Type B pancreatic cell (in vitro differentiated cells): ENCODE data around the gene CSNK1A1L. TPM values are rescaled to one million over a fixed set of nuclear protein-coding genes. Genes with fewer than 3 reads are reported as not detected.

ENCODE experiments used
- DNase-seq: peaks from one replicate; pipeline ENCODE4 v3.0.0; 2021; ENCODE audit warnings: mixed read lengths; ENCODE audit not compliant: unreplicated experiment; ENCODE audit errors: extremely low spot score
- H3K27ac Mint-ChIP-seq: 2 replicates; pipeline ENCODE4 v1.8.0; 2021; ENCODE audit warnings: mild to moderate bottlenecking, mixed read lengths
- H3K27me3 Mint-ChIP-seq: 2 replicates; pipeline ENCODE4 v1.8.0; 2021; ENCODE audit warnings: mixed read lengths
- H3K36me3 Mint-ChIP-seq: 2 replicates; pipeline ENCODE4 v1.8.0; 2021; ENCODE audit warnings: mixed read lengths
- H3K4me1 Mint-ChIP-seq: one replicate; pipeline ENCODE4 v1.8.0; 2021; ENCODE audit warnings: mixed read lengths; ENCODE audit not compliant: unreplicated experiment
- H3K4me3 Mint-ChIP-seq: 2 replicates; pipeline ENCODE4 v1.8.0; 2021; ENCODE audit warnings: mild to moderate bottlenecking, mixed read lengths
- H3K9me3 Mint-ChIP-seq: 2 replicates; pipeline ENCODE4 v1.8.0; 2021; ENCODE audit warnings: mixed read lengths
- long read RNA-seq: library from polyadenylated mRNA; unstranded; transcript quantifications from one replicate; pipeline ENCODE4 v2.0.0, GENCODE V29; 2020
- total RNA-seq: library from RNA; stranded (reverse); gene quantifications from 2 replicates; pipeline ENCODE4 v1.2.1, GENCODE V29; 2021; ENCODE audit warnings: low replicate concordance
- TF ChIP-seq, protein P1 (sequence below): fragments of 200-600 bp; sonication (generic); conservative IDR thresholded peaks from 2 replicates; pipeline ENCODE4 v1.5.0; 2021; ENCODE audit warnings: antibody characterized with exemption, mild to moderate bottlenecking

The CSNK1A1L gene
- not detected in 2 replicates for total RNA-seq
- long read RNA-seq: 0 reads

DNA sequence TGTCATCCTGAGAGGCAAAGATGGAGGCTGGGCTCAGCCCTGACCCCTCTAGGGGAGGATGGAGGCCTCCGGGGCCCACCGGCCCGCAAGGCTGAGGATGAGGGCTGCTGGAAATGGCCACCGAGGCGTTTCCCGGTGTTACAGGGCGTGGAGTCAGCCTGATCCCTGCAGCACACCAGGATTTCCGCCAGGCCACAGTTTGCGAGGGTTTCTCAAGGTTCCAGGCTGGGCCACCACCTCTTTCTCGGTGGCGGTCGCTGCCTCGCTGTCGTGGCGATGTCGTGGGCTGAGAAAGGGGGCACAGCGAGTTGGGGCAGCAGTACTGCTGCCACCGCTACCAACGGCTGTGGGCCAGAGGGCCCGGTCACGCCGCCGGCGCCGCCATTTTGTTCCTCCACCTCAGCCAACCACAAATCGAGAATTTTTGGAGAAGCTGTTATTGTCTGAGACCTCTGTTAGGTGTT lies at the start of gene CSNK1A1L:
CSNK1A1L (minus strand) TSS at position 414 of the 464 bp plus-strand sequence; CDS start at position 6, 408 bp downstream.
- H3K9me3 Mint-ChIP-seq: no peaks in the 10 kb centered on the region
- no peaks in the 10 kb centered on the region for H3K36me3 Mint-ChIP-seq
- H3K4me3 Mint-ChIP-seq: no peak within 1 kb of the TSS
- TF ChIP-seq, protein P1, sequence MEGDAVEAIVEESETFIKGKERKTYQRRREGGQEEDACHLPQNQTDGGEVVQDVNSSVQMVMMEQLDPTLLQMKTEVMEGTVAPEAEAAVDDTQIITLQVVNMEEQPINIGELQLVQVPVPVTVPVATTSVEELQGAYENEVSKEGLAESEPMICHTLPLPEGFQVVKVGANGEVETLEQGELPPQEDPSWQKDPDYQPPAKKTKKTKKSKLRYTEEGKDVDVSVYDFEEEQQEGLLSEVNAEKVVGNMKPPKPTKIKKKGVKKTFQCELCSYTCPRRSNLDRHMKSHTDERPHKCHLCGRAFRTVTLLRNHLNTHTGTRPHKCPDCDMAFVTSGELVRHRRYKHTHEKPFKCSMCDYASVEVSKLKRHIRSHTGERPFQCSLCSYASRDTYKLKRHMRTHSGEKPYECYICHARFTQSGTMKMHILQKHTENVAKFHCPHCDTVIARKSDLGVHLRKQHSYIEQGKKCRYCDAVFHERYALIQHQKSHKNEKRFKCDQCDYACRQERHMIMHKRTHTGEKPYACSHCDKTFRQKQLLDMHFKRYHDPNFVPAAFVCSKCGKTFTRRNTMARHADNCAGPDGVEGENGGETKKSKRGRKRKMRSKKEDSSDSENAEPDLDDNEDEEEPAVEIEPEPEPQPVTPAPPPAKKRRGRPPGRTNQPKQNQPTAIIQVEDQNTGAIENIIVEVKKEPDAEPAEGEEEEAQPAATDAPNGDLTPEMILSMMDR: no peak
- peaks cover 3% of the 10 kb centered on the region for H3K4me1 Mint-ChIP-seq
- H3K27ac Mint-ChIP-seq: no peak within 1 kb of the TSS
- no peaks in the 10 kb centered on the region for H3K27me3 Mint-ChIP-seq
- DNase-seq: no peak

DNA sequence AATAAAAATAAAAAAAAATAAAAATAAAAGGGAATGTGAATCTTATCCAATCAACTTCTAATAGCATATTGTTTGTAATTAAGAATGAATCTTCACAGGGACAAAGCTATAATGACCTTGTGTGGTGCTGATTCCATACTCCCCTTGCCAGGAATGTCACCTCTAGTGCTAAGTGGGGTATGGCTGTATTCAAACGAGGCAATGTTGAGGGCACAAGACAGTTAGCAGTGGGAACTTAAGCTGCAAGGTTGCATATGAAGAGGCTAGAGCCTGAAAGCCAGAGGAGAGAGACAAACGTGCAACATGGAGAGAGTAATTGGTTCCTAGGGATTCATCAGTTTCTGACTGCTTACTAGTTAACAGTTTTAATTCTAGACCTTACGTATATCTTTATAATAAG lies 43.9 kb upstream of the CSNK1A1L start:
- H3K36me3 Mint-ChIP-seq: no peaks in the 10 kb centered on the region
- no peak overlapping the region for H3K27ac Mint-ChIP-seq
- H3K9me3 Mint-ChIP-seq: peaks cover 5% of the 10 kb centered on the region
- H3K4me1 Mint-ChIP-seq: peaks cover 6% of the 10 kb centered on the region
- TF ChIP-seq, protein P1: no peak
- H3K27me3 Mint-ChIP-seq: peaks cover 2% of the 10 kb centered on the region
- H3K4me3 Mint-ChIP-seq: no peak overlapping the region
- DNase-seq: no peak

DNA sequence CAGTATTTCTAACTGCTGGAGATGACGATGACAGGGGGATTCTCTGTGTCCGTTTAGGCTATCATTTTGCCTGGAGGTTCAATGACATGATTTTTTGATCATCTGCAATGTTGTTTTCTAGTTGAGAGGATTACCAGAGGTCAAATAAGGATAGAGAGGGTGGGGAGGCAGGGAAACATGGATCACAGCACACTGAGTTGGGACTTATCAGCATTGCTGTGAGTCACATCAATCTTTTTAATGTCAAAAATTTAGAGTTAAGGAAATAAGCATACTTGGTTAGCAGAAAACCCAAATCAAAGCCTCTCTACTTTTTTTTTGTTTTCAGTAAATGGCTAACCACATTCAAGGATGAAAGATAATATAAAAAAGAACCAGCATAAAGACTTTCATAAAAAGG lies 43.0 kb upstream of the CSNK1A1L start:
- DNase-seq: no peak
- H3K9me3 Mint-ChIP-seq: peaks cover 5% of the 10 kb centered on the region
- H3K36me3 Mint-ChIP-seq: no peaks in the 10 kb centered on the region
- H3K4me3 Mint-ChIP-seq: no peak overlapping the region
- peaks cover 2% of the 10 kb centered on the region for H3K27me3 Mint-ChIP-seq
- TF ChIP-seq, protein P1: no peak
- peak overlapping the region; percentile 19 for H3K27ac Mint-ChIP-seq
- peaks cover 6% of the 10 kb centered on the region for H3K4me1 Mint-ChIP-seq

DNA sequence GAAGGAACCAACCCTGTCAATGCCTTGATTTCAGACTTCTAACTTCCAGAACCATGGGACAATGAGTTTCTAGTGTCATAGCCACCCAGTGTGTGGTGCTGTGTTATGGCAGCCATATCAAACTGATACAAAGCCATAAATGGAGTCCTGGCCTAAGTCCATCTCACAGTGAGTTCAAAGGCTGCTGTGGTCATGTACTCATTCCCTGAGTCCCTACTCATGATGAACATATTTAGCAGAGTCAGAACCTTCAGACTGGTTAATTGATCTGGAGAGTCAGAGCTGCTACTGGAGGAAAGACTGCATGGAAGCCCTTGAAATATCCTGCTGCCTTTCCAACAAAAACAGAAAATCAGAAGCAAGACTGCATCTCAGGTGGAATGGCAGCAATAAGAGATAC lies 39.2 kb upstream of the CSNK1A1L start:
- Mint-ChIP-seq H3K4me1 (peaks cover 6% of the 10 kb centered on the region), H3K4me3 (no peak overlapping the region), H3K36me3 (no peaks in the 10 kb centered on the region), H3K27ac (no peak overlapping the region), H3K27me3 (peaks cover 2% of the 10 kb centered on the region), H3K9me3 (peaks cover 5% of the 10 kb centered on the region)
- no peak for DNase-seq
- TF ChIP-seq, protein P1: no peak

DNA sequence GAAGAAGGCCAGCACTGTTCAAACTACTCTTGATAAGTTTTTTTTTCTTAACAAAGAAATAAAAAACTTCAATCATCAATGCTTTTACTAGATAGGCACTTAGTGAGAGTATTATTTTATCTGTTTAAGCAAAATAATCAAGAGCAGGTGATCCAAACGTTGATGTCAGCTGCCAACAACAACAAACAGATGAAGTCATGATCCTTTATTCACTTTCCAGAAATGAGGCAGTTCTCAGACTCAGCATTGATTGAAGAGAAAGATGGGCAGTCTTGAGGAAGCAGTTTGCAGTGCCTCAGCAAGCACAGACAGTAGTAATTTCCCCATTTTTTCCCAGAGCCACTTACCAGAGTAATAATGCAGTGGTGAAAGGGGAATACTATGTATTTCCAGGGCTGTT lies 38.4 kb upstream of the CSNK1A1L start:
- Mint-ChIP-seq H3K27me3 (peaks cover 2% of the 10 kb centered on the region), H3K4me1 (peaks cover 6% of the 10 kb centered on the region), H3K9me3 (peaks cover 5% of the 10 kb centered on the region), H3K4me3 (no peak overlapping the region), H3K36me3 (no peaks in the 10 kb centered on the region), H3K27ac (no peak overlapping the region)
- TF ChIP-seq, protein P1: no peak
- DNase-seq: no peak

DNA sequence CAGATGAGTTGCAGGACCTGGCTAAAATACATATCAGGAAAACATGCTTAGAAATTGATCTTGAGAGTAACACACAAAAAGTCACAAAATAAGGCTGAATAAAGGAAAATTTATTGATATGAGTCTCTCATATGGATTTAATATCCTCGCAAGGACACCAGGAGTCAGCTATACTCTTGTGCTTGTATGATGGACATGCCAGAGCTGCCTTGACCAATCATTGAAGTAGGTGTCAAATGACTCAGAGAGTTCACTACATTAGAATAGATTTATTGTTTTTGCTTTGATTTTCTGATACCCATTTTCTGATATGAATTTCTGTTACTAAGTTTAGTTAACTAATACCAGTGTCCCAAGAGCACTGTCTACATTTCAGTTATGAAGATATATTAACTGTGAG lies 37.4 kb upstream of the CSNK1A1L start:
- TF ChIP-seq, protein P1: no peak
- Mint-ChIP-seq H3K27me3 (peaks cover 2% of the 10 kb centered on the region), H3K27ac (no peak overlapping the region), H3K4me1 (no peaks in the 10 kb centered on the region), H3K9me3 (peaks cover 5% of the 10 kb centered on the region), H3K4me3 (no peak overlapping the region), H3K36me3 (no peaks in the 10 kb centered on the region)
- no peak for DNase-seq
